Measurements from ENCODE around the gene TMEM163.

The TMEM163 gene

DNA sequence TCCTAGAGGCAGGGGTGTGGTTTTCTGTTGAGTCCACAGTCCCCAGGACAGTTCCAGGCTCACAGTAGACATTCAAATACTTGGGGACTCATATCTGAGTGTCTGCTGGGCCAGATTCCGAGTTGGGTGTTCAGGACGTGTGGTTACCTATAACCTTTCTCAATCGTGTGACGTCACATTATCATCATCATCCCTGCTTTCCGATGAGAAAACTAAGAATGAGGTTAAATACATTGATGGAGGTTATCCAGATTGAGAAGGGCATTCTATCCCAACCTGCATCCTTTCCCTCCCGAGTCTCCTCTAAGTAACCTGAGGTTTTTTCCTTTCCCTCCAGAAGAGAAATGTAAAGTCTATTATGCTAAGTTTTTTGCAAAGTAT lies 260.3 kb downstream of the TMEM163 start:
- DNase-seq (ENCODE audit: low read depth in 2 of 2) = no peak

DNA sequence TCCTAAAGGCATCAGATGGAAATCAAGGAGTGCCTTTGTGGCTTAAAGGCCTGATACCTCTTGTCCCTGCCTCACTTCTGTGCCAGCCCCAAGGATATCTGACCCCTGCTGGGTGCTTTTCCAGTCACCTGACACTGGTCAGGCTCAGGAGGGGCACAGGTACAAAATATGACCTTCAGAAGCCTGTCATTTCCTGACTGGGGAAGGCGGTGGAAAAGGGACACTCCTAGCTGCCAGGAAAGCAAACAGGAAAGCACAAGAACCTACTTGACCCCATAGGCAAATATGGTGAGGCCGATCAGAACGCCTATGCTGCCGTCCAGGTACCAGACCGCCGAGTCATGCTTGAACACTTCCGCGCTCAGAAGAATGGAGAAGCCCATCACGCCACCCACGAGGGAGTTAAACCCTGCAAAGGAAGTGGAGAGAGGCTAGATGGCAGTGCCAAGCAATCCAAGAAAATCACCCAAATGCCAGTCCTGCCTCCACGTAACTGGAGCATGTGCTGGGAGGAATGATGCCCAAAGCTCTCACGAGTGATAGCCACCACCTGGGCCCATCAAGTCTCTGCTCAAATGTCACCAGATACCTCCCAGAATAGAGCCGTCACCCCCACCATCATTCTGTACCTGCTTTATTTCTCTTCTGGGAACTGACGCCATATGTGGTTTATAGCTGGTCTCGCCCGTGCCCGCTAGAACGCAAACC lies 260.9 kb downstream of the TMEM163 start:
- no peak for DNase-seq (ENCODE audit: low read depth in 2 of 2)

DNA sequence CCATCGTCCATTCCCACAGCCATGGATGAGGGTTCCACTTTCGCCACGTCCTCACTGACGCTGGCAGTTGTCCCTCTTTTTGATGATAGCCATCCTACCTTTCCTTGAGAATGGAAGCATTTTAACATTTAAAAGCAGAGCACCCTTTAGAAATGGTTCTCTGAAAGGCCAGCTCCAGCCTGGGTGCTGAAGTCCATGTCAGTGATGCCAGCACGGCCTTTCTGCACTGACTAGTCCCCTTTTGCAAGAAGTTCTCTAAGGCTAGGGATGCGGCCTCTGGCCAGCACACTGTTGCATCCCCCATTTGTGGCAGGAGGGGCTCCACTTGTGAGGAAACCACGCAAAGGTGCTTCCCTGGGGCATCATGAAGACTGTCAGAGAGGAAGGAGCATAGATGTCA lies 261.4 kb downstream of the TMEM163 start:
- DNase-seq (ENCODE audit: low read depth in 2 of 2) = no peak

DNA sequence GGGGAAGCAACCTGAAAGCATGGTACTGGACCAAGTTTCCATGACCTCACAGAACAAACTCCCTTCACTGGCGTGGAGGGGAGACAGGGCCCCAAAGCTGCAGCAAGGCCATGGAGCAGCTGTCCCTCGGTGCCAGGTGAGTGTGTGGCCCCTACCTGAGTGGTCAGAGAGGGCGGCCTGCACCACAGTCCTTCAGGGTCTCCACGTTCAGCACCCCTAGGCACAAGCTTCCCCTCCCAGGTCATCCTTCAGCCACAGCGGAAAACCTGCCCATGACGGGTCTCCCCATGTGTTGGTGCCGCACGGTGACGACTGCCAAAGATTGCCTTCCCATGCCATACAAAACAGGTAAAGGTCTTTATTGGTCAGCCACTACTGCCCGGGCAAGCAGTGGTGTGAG lies 263.4 kb downstream of the TMEM163 start:
- DNase-seq (ENCODE audit: low read depth in 2 of 2) = no peak

DNA sequence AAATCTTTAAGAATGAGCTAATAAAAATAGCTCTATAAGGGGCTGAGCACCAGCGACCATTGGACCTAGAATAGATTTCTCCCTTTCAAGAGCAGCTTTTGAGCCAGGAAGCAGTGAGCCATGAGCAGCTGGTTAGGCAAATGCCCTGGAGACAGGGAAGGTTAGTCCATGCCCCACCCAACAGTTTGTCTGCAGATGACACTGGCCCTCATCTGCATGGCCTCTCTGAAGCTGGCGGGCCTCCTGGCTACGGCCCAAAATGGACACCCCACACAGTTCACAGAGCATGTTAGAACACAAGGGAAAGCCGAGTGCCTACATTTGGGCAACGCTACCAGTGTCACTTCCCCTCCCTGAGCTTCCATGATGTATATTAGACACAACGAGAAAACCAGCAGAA lies 263.9 kb downstream of the TMEM163 start:
- DNase-seq (ENCODE audit: low read depth in 2 of 2) = no peak

DNA sequence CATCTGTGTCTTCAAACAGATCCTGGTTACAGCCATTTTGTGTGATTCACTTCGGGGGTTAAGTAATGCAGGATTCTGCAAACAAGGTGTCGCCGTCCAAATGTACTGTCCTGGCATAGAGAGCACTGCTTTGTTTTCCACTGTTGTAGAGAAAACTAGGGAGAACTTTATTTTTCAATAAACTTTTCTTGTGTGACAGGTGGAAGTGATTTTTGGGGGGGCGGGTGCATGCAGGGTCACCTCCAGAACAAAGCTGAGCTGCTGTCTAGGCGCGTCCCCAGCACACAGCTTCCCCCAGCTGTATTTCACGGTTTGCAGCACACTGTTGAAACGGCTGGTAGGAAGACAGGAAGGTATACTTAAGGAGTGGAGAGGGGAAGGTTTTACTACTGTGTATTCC lies 264.4 kb downstream of the TMEM163 start:
- no peak for DNase-seq (ENCODE audit: low read depth in 2 of 2)

DNA sequence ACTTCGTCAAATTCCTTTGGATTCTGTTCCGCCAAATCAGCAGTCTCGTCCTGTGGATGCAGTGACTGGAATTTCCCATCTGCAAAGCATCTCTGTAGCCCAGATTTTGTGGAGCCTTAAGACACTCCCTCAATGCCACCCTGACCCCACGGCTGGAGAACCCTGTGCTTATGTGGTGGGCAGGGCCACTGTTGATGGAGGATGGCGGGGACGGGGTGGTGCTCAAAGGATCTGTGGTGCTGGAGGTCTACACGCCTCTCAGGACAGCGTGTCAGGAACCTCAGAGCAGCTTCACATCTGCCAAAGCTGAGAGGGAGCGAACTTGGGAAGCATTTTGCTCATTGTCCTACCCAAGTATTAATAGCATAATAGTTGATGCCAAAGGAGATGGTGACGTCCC lies 264.8 kb downstream of the TMEM163 start:
- no peak for DNase-seq (ENCODE audit: low read depth in 2 of 2)

DNA sequence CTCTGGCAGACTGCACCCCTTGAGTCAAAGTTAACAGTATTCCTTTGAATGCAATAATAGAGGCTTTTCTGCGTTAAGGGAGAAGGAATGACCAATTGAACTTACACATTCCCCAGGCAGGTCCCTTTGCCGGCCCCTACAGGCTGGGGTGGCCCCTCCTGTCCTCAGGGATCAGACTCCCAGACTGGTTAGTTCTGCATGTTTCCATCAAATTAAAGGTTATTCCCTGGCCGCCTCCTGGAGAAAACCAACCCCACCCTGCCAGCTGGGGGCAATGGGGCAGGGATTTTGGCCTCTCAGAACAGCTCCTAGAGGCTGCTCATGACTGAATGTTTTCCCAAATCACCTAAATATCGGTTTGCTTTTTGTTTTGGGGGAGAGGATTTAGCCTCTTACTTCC lies 265.3 kb downstream of the TMEM163 start:
- DNase-seq (ENCODE audit: low read depth in 2 of 2) = no peak

DNA sequence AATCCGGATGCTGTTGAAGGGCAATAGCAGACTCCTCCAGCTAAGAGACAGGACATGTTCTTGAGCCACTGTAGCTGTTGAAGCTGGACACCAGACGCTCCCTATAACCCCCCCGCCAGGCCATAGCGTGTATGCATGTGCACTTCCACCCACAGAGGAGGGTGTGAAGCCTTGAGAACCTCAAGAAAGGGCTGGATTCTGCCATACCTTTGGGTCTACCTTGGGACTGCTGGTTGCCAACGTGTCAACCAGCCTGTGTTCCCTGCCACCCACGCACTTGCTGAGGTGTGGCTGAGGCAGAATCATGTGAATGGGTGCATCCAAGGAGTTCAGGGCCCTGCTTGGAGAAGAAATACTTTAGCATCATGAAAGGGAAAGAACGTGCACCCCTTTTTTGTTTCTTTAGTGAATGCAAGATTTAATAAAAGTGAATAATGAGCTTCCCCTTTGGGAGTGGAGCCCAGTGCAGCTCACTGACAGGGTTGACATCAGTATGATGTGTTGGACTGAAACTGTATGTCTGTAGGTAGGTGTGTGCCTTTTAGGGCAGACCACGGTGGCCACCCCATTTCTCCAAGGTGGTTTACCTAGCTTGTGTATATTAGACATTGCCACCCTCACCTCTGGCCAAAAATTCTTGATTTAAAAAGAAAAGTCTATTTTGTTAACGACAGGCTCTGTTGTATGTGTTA lies 266.6 kb downstream of the TMEM163 start:
- no peak for DNase-seq (ENCODE audit: low read depth in 2 of 2)

DNA sequence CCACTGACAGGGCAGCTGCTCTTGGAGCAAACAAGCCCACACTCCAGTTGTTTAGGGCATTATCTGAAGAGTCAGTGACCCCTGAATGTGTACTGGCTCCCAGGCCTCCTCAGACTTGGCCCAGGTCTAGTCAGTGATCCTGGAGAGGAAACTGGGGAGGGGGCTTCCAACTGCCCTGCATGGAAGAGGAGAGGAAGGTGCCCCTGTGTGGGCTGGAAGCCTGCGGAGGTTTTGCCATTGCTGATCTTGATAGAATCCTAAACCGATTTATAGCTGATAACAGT lies 267.5 kb downstream of the TMEM163 start:
- DNase-seq (ENCODE audit: low read depth in 2 of 2) = no peak

DNA sequence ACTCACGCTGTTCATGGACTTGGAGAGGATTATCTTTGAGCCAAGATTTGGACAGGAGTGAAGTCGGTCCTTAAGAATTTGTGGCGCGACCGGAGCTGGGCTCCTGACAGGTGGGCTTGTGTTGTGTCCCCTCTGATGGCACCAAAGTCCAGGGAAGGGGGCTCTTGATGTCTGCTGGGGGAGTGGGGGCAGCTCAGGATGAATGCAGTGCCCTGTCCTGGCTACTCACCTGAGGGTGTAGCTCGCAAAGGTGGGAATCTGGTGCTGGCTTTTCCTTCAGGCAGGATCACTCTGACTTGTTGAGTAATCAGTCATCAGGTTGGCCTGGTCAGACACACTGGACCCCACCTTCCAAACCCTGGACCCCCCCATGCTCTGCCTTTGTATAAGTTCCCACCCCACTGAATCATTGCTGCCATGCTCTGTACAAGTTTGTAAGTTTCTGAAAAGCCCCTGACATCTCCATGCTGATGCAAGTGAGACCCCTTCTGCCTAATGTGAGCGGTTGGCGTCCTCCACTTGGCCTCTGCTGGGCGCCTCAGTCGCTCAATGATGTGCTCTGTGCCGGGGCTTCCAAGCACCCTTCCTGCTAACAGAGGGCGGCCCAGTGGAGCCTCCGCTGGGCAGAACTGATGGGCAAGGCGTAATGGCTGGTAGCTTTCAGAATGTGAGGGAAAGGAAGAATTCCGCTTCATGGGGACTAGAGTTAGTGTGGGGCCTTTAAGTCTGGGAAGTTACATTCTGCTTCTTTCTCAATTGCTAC lies 268.9 kb downstream of the TMEM163 start:
- DNase-seq (ENCODE audit: low read depth in 2 of 2) = no peak

DNA sequence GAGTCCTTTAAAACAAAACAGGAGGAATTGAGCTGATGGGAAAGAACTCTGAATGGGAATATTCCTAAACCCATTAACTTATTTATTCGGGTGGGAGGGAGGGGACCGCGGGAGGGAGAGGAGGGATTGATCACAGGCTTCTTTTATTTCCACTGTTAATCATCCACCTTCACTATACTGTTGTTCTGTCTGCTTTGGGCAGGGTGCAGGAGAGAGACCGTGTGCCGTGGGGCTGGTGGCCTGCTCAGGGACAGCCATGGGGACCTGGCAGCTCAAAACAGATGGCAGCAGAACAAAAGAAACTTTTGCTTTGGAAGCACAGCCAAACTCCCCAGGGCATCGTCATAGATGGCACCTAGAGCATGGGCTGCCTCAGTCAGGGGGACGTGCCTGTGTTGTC lies 269.6 kb downstream of the TMEM163 start:
- no peak for DNase-seq (ENCODE audit: low read depth in 2 of 2)

DNA sequence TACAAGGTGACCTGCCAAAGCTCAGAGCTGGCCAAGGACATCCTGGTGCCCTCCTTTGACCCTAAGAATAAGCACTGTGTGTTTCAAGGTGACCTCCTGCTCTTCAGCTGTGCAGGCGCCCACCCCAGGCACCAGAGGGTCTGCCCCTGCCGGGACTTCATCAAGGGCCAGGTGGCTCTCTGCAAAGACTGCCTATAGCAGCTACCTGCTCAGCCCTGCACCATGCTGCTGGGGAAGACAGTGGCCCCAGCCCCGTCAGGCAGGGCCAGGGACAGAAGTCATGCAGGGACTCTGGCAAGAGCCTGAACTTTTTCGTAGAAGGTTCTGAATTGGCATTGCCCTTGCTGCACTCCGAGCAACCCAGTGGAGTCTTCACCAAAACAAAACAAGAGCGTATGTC lies 270.1 kb downstream of the TMEM163 start:
- no peak for DNase-seq (ENCODE audit: low read depth in 2 of 2)

DNA sequence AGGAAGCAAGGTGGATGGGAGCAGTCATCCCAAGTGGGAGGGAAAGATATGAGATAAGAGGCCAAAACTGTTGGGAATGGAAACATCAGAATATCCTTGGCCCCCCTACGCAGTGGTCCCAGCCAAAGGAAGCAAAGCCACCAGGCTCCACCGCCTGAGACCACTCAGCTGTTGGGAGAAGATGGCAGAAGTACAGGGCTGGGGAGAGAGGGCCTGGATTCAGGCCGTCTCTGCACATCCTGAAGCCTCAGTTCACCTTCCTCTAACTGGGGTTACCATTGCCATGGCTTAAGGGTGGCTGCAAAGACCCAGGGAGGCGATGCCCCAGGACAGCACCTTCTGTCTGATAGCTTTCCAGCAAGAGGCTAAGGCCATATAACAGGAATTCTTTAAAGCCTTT lies 271.1 kb downstream of the TMEM163 start:
- no peak for DNase-seq (ENCODE audit: low read depth in 2 of 2)

DNA sequence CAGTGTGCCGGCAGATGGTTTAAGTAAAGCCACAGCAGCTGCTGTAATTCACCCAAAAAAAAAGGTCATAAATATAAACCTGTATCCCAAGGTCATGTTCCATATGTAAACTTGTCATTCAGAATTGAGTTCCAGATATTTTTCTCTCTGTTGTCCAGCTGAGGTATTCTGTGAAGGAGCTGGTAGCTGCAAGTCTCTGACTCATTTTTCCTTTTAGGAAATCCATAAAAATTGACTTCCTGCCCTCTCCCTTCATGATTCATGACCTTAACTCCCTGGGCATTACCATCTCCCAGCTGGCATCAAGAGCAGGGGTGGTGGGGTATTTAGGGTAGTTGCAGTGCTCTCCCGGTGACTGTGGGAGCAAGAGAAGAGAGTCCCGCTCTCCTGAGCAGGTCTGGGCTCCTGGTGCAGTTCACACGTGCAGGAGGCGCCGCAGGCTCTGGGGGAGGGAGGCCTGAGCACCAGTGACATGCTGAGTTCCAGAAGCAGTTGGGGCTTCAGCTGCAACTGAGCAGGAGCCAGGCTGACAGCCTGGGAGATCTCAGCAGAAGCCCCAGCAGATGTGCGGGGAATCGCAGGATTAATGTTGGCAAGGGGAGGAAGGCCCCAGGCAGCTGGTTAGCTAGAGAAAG lies 272.3 kb downstream of the TMEM163 start:
- DNase-seq (ENCODE audit: low read depth in 2 of 2) = no peak

DNA sequence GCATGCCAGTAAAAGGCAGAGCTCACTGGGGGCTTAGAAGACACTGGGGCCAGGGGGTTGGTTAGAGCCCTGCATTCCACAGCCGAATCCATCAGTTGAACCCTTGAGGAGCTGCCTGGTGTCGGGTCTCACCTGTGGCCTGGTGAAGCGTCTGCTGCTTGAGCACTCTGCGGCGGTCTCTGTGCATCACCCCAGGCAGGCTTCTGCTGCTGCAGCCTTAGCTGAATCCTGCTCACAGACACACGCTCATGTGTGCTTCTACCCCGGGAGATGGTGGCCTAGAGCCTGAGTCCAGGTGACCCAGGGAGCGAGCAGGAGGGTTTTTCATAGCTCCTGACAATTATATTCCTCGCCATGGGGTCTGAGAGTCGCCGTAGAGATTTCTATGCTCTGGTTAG lies 272.8 kb downstream of the TMEM163 start:
- DNase-seq (ENCODE audit: low read depth in 2 of 2) = no peak

DNA sequence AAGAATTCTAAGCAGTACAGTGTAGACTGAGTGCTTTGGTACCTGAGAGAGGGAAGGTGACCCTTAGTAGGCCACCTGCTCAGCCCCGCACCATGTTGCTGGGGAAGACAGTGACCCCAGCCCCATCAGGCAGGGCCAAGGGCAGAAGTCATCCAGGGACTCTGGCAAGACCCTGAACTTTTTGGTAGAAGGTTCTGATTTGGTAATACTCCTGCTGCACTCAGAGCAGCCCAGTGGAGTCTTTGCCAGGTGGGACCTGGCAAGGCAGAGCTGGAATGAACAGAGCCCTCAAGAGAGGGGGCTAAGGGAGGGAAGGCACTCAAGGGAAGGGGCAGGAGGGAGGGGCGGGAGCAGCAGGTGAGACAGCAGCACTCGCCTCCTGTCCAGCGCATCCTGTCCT lies 273.7 kb downstream of the TMEM163 start:
- no peak for DNase-seq (ENCODE audit: low read depth in 2 of 2)

DNA sequence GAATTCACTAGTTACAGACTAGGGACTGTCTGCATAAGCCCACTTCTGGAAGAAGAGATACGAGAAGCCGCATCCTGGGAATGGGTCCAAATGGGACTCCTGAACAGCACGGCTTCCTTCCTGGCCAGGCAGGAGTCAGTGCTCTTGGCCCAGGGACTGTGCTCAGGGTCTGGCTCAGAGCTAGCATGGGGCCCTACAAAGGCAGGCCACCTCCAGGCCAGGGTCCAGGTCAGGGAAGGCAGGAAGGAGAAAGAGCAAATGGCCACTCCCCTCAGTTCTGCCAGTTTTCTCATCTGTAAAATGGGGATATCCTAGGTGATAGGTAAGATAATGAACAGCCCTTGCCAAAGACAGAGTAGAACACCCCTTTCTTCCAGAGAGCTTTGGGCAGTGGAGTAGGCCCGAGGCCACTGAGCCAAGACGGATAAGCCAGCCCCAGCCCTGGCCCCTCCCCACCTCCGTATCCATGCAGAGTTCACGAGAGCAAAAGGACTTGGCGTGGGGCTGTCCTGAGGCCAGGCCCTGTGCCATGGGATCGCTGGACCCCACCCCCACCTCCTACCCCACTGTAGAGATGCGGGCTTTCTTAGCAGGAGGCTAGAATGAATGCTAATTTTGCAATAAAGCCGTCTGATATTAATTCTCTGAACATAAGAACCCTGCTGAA lies 274.9 kb downstream of the TMEM163 start:
- no peak for DNase-seq (ENCODE audit: low read depth in 2 of 2)

DNA sequence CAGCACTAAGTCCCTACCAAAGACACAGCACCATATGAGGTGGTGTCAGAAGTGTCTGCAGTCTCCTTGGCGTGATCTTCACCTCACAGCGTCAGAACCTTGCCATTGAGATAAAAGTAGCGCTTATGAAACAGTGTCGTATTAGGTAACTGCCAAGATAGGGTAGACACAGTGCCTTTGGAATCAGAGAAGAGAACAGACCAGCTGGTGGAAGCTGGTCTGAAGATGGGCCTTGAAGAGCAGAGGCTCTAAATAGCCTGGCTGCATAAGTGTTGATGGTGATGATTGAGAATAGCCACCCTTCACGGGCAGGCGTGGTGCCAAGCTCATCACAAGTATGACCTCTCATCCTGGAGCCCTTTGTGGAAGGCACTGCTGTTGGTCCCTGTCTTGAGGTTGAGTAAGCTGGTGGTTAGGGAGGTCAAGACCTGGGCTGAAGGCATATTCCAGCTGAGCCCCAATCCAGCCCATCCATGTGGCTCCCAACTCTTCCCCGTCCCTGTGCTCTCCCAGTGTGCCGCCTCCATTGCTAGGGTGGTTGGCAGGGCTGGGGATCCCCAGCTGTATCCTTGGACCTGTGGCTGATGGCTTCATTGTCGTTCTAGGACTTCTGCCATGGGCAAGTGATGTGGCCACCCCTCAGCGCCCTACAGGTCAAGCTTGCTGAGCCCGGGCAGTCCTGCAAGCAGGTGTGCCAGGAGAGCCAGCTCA lies 277.5 kb downstream of the TMEM163 start:
- DNase-seq (ENCODE audit: low read depth in 2 of 2) = no peak

DNA sequence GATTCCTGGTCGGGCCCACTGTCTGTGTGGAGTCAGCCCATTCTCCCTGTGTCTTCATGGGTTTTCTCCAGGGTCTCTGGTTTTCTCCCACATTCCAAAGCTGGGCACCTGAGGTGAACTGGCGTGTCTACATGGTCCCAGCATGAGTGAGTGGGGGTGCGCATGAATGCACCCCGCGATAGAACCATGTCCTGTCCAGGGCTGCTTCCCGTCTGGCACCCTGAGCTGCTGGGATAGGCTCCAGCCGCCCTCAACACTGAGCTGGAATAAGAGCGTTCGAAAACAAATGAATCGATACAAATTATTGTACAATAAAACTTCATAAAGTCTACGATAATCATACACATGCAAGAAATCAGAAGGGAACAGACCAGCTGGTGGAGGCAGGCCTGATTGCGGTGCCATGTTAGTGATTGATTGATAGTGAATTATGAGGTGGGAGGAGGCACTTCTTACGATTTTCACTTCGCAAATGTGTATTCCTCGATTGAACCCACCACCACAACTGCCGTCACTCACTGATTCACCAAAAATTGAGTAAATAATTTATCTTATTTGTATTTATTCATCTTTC lies 278.4 kb downstream of the TMEM163 start:
- DNase-seq (ENCODE audit: low read depth in 2 of 2) = no peak

DNA sequence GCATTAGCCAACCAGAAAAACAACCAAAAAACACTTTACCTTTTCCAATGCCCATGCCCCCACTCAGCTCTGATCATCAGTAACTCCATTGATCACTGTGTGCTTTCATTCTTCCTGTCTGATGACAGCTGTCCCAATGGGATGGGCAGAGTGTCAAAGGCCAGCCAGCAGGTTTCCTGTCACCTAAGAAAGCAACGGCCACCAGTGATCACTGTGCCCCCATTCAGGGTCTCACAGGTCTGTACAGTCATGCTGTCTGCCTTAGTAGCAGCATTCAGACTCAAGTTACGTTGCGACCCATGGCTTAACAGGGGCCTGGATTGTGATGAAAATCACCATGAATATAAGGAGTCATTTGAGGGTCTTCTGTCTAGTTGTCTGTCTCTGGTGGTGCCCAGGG lies 280.4 kb downstream of the TMEM163 start:
- no peak for DNase-seq (ENCODE audit: low read depth in 2 of 2)
